Measurements from ENCODE around the gene FBXL14.

- TF ChIP-seq CTCF (IDR thresholded peaks at IDR 0.05) (no peak), ZFX (IDR thresholded peaks at IDR 0.05; ENCODE audit: borderline replicate concordance) (no peak)
These were observed 12.2 kb downstream of the FBXL14 start for GRCh38 chr12:1581973-1582708.

Measured in 22Rv1 (cell line).